ENCODE measurements around the gene SH3RF1. TPM values are rescaled to one million over a fixed set of nuclear protein-coding genes. Genes with fewer than 3 reads are reported as not detected.

The SH3RF1 gene
- total RNA-seq, 4 donors from 2014 or later: 5.9 to 41.2 (median 15.0) TPM

DNA sequence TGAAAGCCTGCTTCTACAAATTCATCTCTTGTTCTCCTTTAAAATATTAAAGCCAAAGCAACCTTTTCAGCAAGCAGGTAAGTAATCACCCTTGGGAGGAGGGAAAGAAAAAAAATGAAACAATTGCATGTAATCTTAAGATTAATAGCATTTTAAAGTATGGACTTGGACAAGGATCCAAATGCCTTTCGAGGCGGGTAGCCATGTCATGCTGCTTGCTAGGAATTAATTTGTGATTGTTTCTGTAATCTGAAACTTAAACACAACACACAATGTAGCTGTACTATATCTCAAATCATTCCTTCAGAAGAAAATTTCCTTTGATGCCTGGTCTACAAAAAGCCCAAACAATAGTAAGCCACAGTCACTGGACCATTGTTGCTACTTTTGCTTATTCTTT lies 148.3 kb downstream of the SH3RF1 start:
- DNase-seq: no peak
- Histone ChIP-seq H3K36me3 (no peaks in the 10 kb centered on the region), H3K27me3 (no peaks in the 10 kb centered on the region), H3K27ac (no peak overlapping the region), H3K4me3 (no peak overlapping the region), H3K4me1 (no peaks in the 10 kb centered on the region), H3K9me3 (no peaks in the 10 kb centered on the region)
- TF ChIP-seq CTCF (IDR thresholded peaks at IDR 0.05) (no peak), POLR2A (IDR thresholded peaks at IDR 0.05) (no peak)
- intact Hi-C loops (cut with DNase I; ENCODE audit: low total_unique reads): no loop called here

- no peak overlapping the region for H3K27ac ChIP-seq
- H3K27me3 ChIP-seq: no peaks in the 10 kb centered on the region
- no peaks in the 10 kb centered on the region for H3K9me3 ChIP-seq
- no peak for TF ChIP-seq CTCF (IDR thresholded peaks at IDR 0.05)
- no peak for TF ChIP-seq POLR2A (IDR thresholded peaks at IDR 0.05)
- no peaks in the 10 kb centered on the region for H3K36me3 ChIP-seq
- no peak overlapping the region for H3K4me3 ChIP-seq
- DNase-seq: no peak
- H3K4me1 ChIP-seq: no peaks in the 10 kb centered on the region
- intact Hi-C loops (cut with DNase I; ENCODE audit: low total_unique reads): no loop called here
Measured at GRCh38 chr4:169121861-169122382, 148.8 kb downstream of the SH3RF1 start.

DNA sequence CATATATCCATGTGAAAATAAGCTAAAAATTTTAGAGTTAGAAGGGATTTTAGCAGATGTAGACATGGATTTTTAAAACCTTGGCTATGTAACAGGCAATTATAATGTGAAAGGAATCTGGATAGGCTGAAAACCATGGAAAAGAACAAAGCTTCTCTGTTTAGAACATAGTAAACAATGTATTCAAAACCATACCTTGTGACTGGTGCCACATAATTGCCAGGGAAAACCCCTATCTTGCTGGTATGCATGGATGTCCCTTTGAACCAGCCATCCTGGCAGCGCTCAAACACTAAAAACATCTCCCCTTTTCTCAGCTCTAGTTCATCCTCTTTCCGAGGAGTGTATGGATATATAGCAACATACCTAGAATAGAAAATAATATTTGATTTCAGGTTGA lies 150.1 kb downstream of the SH3RF1 start:
- no peak overlapping the region for H3K27ac ChIP-seq
- no peaks in the 10 kb centered on the region for H3K36me3 ChIP-seq

DNA sequence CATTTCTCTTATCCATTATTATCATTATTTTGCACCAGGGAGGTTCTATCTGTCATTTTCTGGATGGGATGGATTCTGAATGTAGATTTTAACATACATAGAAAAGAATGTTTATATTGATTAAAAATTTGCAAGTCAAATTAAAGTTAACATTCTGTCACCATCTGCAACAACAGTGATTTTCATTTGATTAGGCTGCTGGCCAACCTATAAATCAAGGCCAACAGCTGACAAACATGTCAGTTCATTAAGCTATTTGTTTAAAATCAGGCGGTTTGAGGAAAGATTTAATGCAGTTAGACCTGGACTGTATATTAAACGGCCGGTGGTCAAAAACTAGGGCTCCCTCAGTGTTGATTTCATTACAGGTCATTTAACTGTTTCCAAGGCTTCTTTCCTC lies 151.2 kb downstream of the SH3RF1 start:
- TF ChIP-seq CTCF (IDR thresholded peaks at IDR 0.05): no peak
- TF ChIP-seq POLR2A (IDR thresholded peaks at IDR 0.05): no peak
- Histone ChIP-seq H3K36me3 (no peaks in the 10 kb centered on the region), H3K4me3 (no peak overlapping the region), H3K27ac (no peak overlapping the region), H3K9me3 (no peaks in the 10 kb centered on the region), H3K27me3 (no peaks in the 10 kb centered on the region), H3K4me1 (no peaks in the 10 kb centered on the region)
- intact Hi-C loops (cut with DNase I; ENCODE audit: low total_unique reads): no loop called here
- DNase-seq: no peak

More for the DNA sequence above, 150.1 kb downstream of the SH3RF1 start:
- H3K9me3 ChIP-seq: no peaks in the 10 kb centered on the region
- H3K4me1 ChIP-seq: no peaks in the 10 kb centered on the region
- H3K4me3 ChIP-seq: no peak overlapping the region
- intact Hi-C loops (cut with DNase I; ENCODE audit: low total_unique reads): no loop called here
- no peak for TF ChIP-seq CTCF (IDR thresholded peaks at IDR 0.05)
- no peak for TF ChIP-seq POLR2A (IDR thresholded peaks at IDR 0.05)
- H3K27me3 ChIP-seq: no peaks in the 10 kb centered on the region
- no peak for DNase-seq

DNA sequence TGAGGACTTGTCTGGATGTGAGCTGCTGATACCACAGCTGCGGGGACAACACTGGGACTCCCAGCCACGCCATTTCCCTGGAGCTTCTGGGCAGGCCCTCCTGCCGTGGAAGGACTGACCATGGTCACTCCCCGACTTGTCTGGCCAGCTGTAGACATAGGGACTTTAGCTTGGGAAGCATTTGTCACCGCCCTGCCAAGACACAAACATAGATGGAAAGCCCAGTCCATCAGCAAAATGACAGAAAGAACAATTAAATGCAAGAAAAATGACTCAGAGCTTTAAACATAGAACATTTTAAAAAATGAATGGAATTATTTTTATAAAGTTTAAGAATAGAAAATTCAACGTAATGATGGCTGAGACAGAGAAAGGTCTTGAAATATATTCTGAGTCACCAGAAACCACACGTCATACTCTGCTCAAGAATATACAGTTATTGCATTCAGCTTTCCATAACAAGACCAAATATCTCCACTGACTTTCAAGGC lies 153.1 kb downstream of the SH3RF1 start:
- H3K27me3 ChIP-seq: no peaks in the 10 kb centered on the region
- no peak for TF ChIP-seq POLR2A (IDR thresholded peaks at IDR 0.05)
- TF ChIP-seq CTCF (IDR thresholded peaks at IDR 0.05): no peak
- no peaks in the 10 kb centered on the region for H3K36me3 ChIP-seq
- intact Hi-C loops (cut with DNase I; ENCODE audit: low total_unique reads): no loop called here
- H3K4me3 ChIP-seq: no peak overlapping the region
- no peak overlapping the region for H3K27ac ChIP-seq
- no peaks in the 10 kb centered on the region for H3K4me1 ChIP-seq
- no peaks in the 10 kb centered on the region for H3K9me3 ChIP-seq
- DNase-seq: no peak

Measured in uterus (tissue), 4 donors.